ENCODE data around the gene ENTPD2. TPM values are rescaled to one million over a fixed set of nuclear protein-coding genes. Genes with fewer than 3 reads are reported as not detected.

ENTPD2 gene
- total and polyA plus RNA-seq, 10 of the 15 experiments (the other 5 are each of a cell fraction or from before 2014, with no cell fraction given), result 0.15 to 1.8 (median 0.65) TPM; not detected in 2

DNA sequence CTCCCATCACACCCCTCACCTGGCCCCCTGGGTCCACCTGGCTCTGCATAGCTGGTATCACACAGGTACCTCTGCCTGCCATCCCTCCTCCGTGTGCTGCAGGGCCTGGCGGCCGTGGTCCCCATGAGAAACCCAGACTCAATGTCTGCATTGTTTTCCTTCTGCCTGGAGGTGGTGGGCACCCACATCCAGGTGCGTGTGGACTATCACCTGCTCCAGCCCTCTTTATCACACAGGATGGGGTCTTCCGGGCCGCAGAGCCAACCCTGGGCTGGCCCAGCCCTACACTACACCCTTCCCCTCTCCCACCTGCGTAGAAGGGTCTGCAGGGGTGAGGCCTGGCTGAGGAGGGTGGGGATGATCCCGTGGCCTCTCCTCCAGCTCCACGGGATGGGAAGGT lies 14.9 kb downstream of the ENTPD2 start:
- FAIRE-seq (no peak), ATAC-seq (no peak), DNase-seq (ENCODE audit: low read depth, low spot score) (no peak)
- BruUV-seq (replicated peaks), result no TSS peak
- CTCF ChIA-PET, result interaction anchor here (1.0 to 2.2 kb wide), 3 partner anchors 9 to 91 kb away, joined by 3 to 9 read pairs (median 5); no protein-coding TSS in a partner anchor
- no peak overlapping the region for H2AFZ ChIP-seq (ENCODE audit: control insufficient read depth, low read depth, low read length)
- no peak overlapping the region for H3K9ac ChIP-seq (ENCODE audit: control insufficient read depth, insufficient read depth, low read length)
- no peaks in the 10 kb centered on the region for H3K9me3 ChIP-seq (replicated peaks; ENCODE audit: control insufficient read depth, insufficient read depth, low read length)
- H3K27ac ChIP-seq (ENCODE audit: control insufficient read depth, insufficient read depth), result no peak overlapping the region
- peaks cover 10% of the 10 kb centered on the region for H3K4me1 ChIP-seq (ENCODE audit: control insufficient read depth, insufficient read depth, low read length)
- H3K4me3 ChIP-seq, result no peak overlapping the region
- intact Hi-C loops (cut with micrococcal nuclease; ENCODE audit: unreplicated experiment), result loop anchor here (5.0 kb wide), 1 partner anchor 192 kb away; the partner anchor contains the start of gene PHPT1
- no peaks in the 10 kb centered on the region for H4K20me1 ChIP-seq (ENCODE audit: control insufficient read depth, insufficient read depth)
- H3K4me2 ChIP-seq (ENCODE audit: control insufficient read depth, insufficient read depth), result no peak overlapping the region
- POLR2A ChIA-PET, result no interaction called here
- WGBS (ENCODE audit: insufficient coverage, insufficient replicate concordance, low lambda C conversion rate, missing lambda C conversion rate), result 22% methylated on average over 9 of the region's 9 CpGs
- H3K79me2 ChIP-seq (ENCODE audit: control insufficient read depth, insufficient read depth, low read length), result no peaks in the 10 kb centered on the region
- H3K27me3 ChIP-seq (replicated peaks in 1 of 2; ENCODE audit: control insufficient read depth in 2 of 2, insufficient read depth in 2 of 2, low read length in 1 of 2), result peaks cover 2 to 5% of the 10 kb centered on the region in 2 experiments; a peak in 2 of 4 replicates
- no peak for TF ChIP-seq SREBF2 (IDR thresholded peaks at IDR 0.05; ENCODE audit: low read length)
- no peak for TF ChIP-seq FOXM1 (IDR thresholded peaks at IDR 0.05; ENCODE audit: low read depth, low read length)
- TF ChIP-seq SUZ12 (IDR thresholded peaks at IDR 0.05; ENCODE audit: unreplicated experiment), result no peak
- no peak for TF ChIP-seq CREB1 (IDR thresholded peaks at IDR 0.05; ENCODE audit: low read depth)
- TF ChIP-seq, protein P1, sequence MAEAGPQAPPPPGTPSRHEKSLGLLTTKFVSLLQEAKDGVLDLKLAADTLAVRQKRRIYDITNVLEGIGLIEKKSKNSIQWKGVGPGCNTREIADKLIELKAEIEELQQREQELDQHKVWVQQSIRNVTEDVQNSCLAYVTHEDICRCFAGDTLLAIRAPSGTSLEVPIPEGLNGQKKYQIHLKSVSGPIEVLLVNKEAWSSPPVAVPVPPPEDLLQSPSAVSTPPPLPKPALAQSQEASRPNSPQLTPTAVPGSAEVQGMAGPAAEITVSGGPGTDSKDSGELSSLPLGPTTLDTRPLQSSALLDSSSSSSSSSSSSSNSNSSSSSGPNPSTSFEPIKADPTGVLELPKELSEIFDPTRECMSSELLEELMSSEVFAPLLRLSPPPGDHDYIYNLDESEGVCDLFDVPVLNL (IDR thresholded peaks at IDR 0.05; ENCODE audit: low read depth, low read length), result no peak
- TF ChIP-seq, protein P2, sequence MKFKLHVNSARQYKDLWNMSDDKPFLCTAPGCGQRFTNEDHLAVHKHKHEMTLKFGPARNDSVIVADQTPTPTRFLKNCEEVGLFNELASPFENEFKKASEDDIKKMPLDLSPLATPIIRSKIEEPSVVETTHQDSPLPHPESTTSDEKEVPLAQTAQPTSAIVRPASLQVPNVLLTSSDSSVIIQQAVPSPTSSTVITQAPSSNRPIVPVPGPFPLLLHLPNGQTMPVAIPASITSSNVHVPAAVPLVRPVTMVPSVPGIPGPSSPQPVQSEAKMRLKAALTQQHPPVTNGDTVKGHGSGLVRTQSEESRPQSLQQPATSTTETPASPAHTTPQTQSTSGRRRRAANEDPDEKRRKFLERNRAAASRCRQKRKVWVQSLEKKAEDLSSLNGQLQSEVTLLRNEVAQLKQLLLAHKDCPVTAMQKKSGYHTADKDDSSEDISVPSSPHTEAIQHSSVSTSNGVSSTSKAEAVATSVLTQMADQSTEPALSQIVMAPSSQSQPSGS (IDR thresholded peaks at IDR 0.05; ENCODE audit: low read length), result no peak
- TF ChIP-seq RAD21 (IDR thresholded peaks at IDR 0.05; ENCODE audit: insufficient read depth, low read depth, low read length), result no peak
- no peak for TF ChIP-seq ZSCAN29 (IDR thresholded peaks at IDR 0.05)
- no peak for TF ChIP-seq NFYB (IDR thresholded peaks at IDR 0.05; ENCODE audit: insufficient read depth, low read depth, low read length)
- TF ChIP-seq FOS (IDR thresholded peaks at IDR 0.05; ENCODE audit: borderline replicate concordance, extremely low read depth, insufficient read length), result no peak
- no peak for TF ChIP-seq HDGF (IDR thresholded peaks at IDR 0.05)
- SMC1A ChIA-PET (ENCODE audit: uncharacterized antibody, unreplicated experiment), result no interaction called here
- H3K36me3 ChIP-seq (ENCODE audit: control insufficient read depth in 2 of 2, insufficient read depth in 2 of 2, low read length in 1 of 2), result no peaks in the 10 kb centered on the region
- RAD21 ChIA-PET (ENCODE audit: unreplicated experiment), result interaction anchor here (1.8 kb wide), 1 partner anchor 91 kb away, joined by 6 read pairs; no protein-coding TSS in a partner anchor
- in situ Hi-C loops (cut with MboI), result loop anchor here (5.0 kb wide), 2 partner anchors 92 to 242 kb away; partner anchors contain the start of genes C8G and CCDC183
